Neural cell (in vitro differentiated cells): Measurements from ENCODE around the gene PLEKHA3. TPM values are rescaled to one million over a fixed set of nuclear protein-coding genes. Genes with fewer than 3 reads are reported as not detected.

Source experiments
- H2AFZ ChIP-seq: fragments of 200-600, 300-800 bp; sonication (generic), shearing (Covaris generic); 2 replicates; pipeline ENCODE4 v1.6.0; 2014; ENCODE audit warnings: low read depth, mild to moderate bottlenecking, antibody characterized with exemption, low read length, moderate library complexity
- H3F3A ChIP-seq: fragments of 200-600 bp; shearing (Covaris generic); 2 replicates; pipeline ENCODE4 v1.6.1; 2016; ENCODE audit warnings: mild to moderate bottlenecking, moderate library complexity, mixed read lengths, antibody characterized with exemption, low read length; ENCODE audit not compliant: insufficient read depth, poor library complexity, severe bottlenecking
- H3K27ac ChIP-seq: fragments of 200-600, 300-800 bp; sonication (generic), shearing (Covaris generic); 2 replicates; pipeline ENCODE4 v1.5.1; 2014; ENCODE audit warnings: mild to moderate bottlenecking, low read length, moderate library complexity
- H3K27me3 ChIP-seq: fragments of 300-800, 200-600 bp; sonication (generic), shearing (Covaris generic); 2 replicates; pipeline ENCODE4 v1.6.0; 2014; ENCODE audit warnings: mild to moderate bottlenecking, low read depth, low read length, moderate library complexity; ENCODE audit not compliant: insufficient read depth
- H3K36me3 ChIP-seq: fragments of 300-800, 200-600 bp; sonication (generic), shearing (Covaris generic); 2 replicates; pipeline ENCODE4 v1.5.1; 2014; ENCODE audit warnings: mild to moderate bottlenecking, antibody characterized with exemption, low read length, moderate library complexity; ENCODE audit not compliant: insufficient read depth
- H3K4me2 ChIP-seq: fragments of 300-800, 200-600 bp; sonication (generic), shearing (Covaris generic); 2 replicates; pipeline ENCODE4 v1.6.0; 2014; ENCODE audit warnings: mild to moderate bottlenecking, low read length
- H3K4me3 ChIP-seq: fragments of 300-800, 200-600 bp; sonication (generic), shearing (Covaris generic); 2 replicates; pipeline ENCODE4 v1.5.1; 2014; ENCODE audit warnings: mild to moderate bottlenecking, low read length, moderate library complexity
- H3K79me2 ChIP-seq: fragments of 200-600 bp; shearing (Covaris generic); replicated peaks from 2 replicates; pipeline ENCODE4 v1.6.0; 2014; ENCODE audit warnings: mild to moderate bottlenecking, low read length, moderate library complexity; ENCODE audit not compliant: insufficient read depth
- H3K9ac ChIP-seq: fragments of 300-800, 200-600 bp; sonication (generic), shearing (Covaris generic); 2 replicates; pipeline ENCODE4 v1.6.1; 2016; ENCODE audit warnings: mild to moderate bottlenecking, low read length, mixed read lengths
- H3K9me2 ChIP-seq: fragments of 200-600 bp; shearing (Covaris generic); 2 replicates; pipeline ENCODE4 v1.6.1; 2016; ENCODE audit warnings: mild to moderate bottlenecking, low read length, mixed read lengths; ENCODE audit not compliant: insufficient read depth
- H3K9me3 ChIP-seq: fragments of 200-600, 300-800 bp; sonication (generic), shearing (Covaris generic); 2 replicates; pipeline ENCODE4 v1.6.1; 2016; ENCODE audit warnings: mild to moderate bottlenecking, mixed run types, low read length, moderate library complexity, mixed read lengths
- H4K20me1 ChIP-seq: fragments of 200-600 bp; shearing (Covaris generic); 2 replicates; pipeline ENCODE4 v1.6.1; 2016; ENCODE audit warnings: mild to moderate bottlenecking, mixed run types; ENCODE audit not compliant: insufficient read depth
- CTCF ChIP-seq: fragments of 450-650 bp; IDR thresholded peaks from 2 replicates; pipeline ENCODE4 v1.5.1; 2014; ENCODE audit warnings: antibody characterized with exemption, mild to moderate bottlenecking, moderate library complexity; ENCODE audit not compliant: poor library complexity, severe bottlenecking
- EP300 ChIP-seq: fragments of 450-650 bp; conservative IDR thresholded peaks from 2 replicates; pipeline ENCODE4 v1.6.1; 2014; ENCODE audit warnings: antibody characterized with exemption, mild to moderate bottlenecking, moderate library complexity; ENCODE audit not compliant: poor library complexity, severe bottlenecking
- EZH2 ChIP-seq: fragments of 200-600, 300-800 bp; shearing (Covaris generic), sonication (generic); IDR thresholded peaks from 2 replicates; pipeline ENCODE4 v1.6.1; 2014; ENCODE audit warnings: antibody characterized with exemption, low read length, borderline replicate concordance, mild to moderate bottlenecking; ENCODE audit not compliant: insufficient read depth, poor library complexity, severe bottlenecking
- MXI1 ChIP-seq: fragments of 450-650 bp; conservative IDR thresholded peaks from 2 replicates; pipeline ENCODE4 v1.6.1; 2014; ENCODE audit warnings: antibody characterized with exemption, mild to moderate bottlenecking; ENCODE audit not compliant: poor library complexity, severe bottlenecking
- POLR2AphosphoS5 ChIP-seq: IDR thresholded peaks from 2 replicates; pipeline ENCODE4 v1.6.1; 2012
- RAD21 ChIP-seq: fragments of 450-650 bp; conservative IDR thresholded peaks from 2 replicates; pipeline ENCODE4 v1.6.1; 2014; ENCODE audit warnings: antibody characterized with exemption, mild to moderate bottlenecking, moderate library complexity
- REST ChIP-seq: IDR thresholded peaks from 2 replicates; pipeline ENCODE4 v1.6.1; 2012; ENCODE audit warnings: borderline replicate concordance
- SMC3 ChIP-seq: fragments of 450-650 bp; conservative IDR thresholded peaks from 2 replicates; pipeline ENCODE4 v1.6.1; 2014; ENCODE audit warnings: antibody characterized with exemption, mild to moderate bottlenecking, moderate library complexity; ENCODE audit not compliant: poor library complexity
- TAF1 ChIP-seq: IDR thresholded peaks from 2 replicates; pipeline ENCODE4 v1.6.1; 2012; ENCODE audit warnings: low read depth
- polyA plus RNA-seq: library from polyadenylated mRNA; depleted of rRNA; stranded (reverse); fragments of >200 nt; gene quantifications from 2 replicates; pipeline ENCODE4 v1.2.3, GENCODE V29; 2014

Gene PLEKHA3
- polyA plus RNA-seq, 1 donor from 2014 or later, result 16.8 TPM

- TF ChIP-seq EP300, result no peak
- TF ChIP-seq POLR2AphosphoS5, result no peak
- no peak for TF ChIP-seq MXI1
- no peak for TF ChIP-seq EZH2
- TF ChIP-seq REST, result no peak
- TF ChIP-seq SMC3, result no peak
- TF ChIP-seq RAD21, result no peak
- TF ChIP-seq CTCF, result no peak
- no peak for TF ChIP-seq TAF1
- H3K36me3 ChIP-seq, result no peaks in the 10 kb centered on the region
- no peak overlapping the region for H3K27ac ChIP-seq
- no peaks in the 10 kb centered on the region for H3K9me2 ChIP-seq
- H3K9ac ChIP-seq, result no peak overlapping the region
- no peaks in the 10 kb centered on the region for H4K20me1 ChIP-seq
- H2AFZ ChIP-seq, result no peak overlapping the region
- no peaks in the 10 kb centered on the region for H3K27me3 ChIP-seq
- H3K4me2 ChIP-seq, result no peak overlapping the region
- no peaks in the 10 kb centered on the region for H3F3A ChIP-seq
- H3K4me3 ChIP-seq, result no peak overlapping the region
- H3K9me3 ChIP-seq, result no peaks in the 10 kb centered on the region
- H3K79me2 ChIP-seq, result no peaks in the 10 kb centered on the region
Observed at GRCh38 chr2:178514664-178515063, 34.4 kb downstream of the PLEKHA3 start.

GRCh38 chr2:178517496-178517895, 37.2 kb downstream of the PLEKHA3 start:
- Histone ChIP-seq H3K9ac (no peak overlapping the region), H3K27me3 (no peaks in the 10 kb centered on the region), H3K79me2 (no peaks in the 10 kb centered on the region), H3F3A (no peaks in the 10 kb centered on the region), H4K20me1 (no peaks in the 10 kb centered on the region), H3K9me3 (no peaks in the 10 kb centered on the region), H3K27ac (no peak overlapping the region), H3K9me2 (no peaks in the 10 kb centered on the region), H3K36me3 (no peaks in the 10 kb centered on the region), H2AFZ (no peak overlapping the region), H3K4me3 (no peak overlapping the region), H3K4me2 (no peak overlapping the region)
- TF ChIP-seq EP300 (no peak), EZH2 (no peak), CTCF (no peak), REST (no peak)
